B cell (primary cell): ENCODE data around the gene ATAD2B.

Experiments used
- CTCF ChIP-seq: fragments of 200-600 bp; IDR thresholded peaks from one replicate; pipeline ENCODE4 v1.8.0; 2022; ENCODE audit warnings: antibody characterized with exemption, mild to moderate bottlenecking
- EZH2 ChIP-seq: IDR thresholded peaks from 2 replicates; pipeline ENCODE4 v1.6.1; 2012; ENCODE audit warnings: borderline replicate concordance, low read depth, mild to moderate bottlenecking, moderate library complexity, low read length; ENCODE audit not compliant: insufficient read depth, poor library complexity, severe bottlenecking

GRCh38 chr2:23806665-23807249 is 120.2 kb downstream of the ATAD2B start:
- TF ChIP-seq CTCF: no peak
- no peak for TF ChIP-seq EZH2
